Astrocyte (in vitro differentiated cells and primary cell): ENCODE measurements around the gene WDR73. TPM values are rescaled to one million over a fixed set of nuclear protein-coding genes. Genes with fewer than 3 reads are reported as not detected.

Experiments
- DNase-seq: peaks from one replicate; pipeline ENCODE4 v3.0.0-alpha.2; 2010; ENCODE audit warnings: low read depth
- FAIRE-seq: peaks from 2 replicates; lab custom pipeline; 2011; peaks lifted over from hg19 to GRCh38; lab: Jason Lieb, UNC
- H2AFZ ChIP-seq: 2 replicates; pipeline ENCODE4 v1.6.0; 2012; ENCODE audit warnings: low read depth, low read length, inconsistent platforms
- H3K27ac ChIP-seq: 2 replicates; pipeline ENCODE4 v1.5.1; 2011; ENCODE audit warnings: low read depth, low read length, inconsistent platforms
- H3K27me3 ChIP-seq: 2 replicates; pipeline ENCODE4 v1.6.0; 2011; ENCODE audit warnings: low read length, inconsistent platforms; ENCODE audit not compliant: insufficient read depth
- H3K36me3 ChIP-seq: 2 replicates; pipeline ENCODE4 v1.5.1; 2011; ENCODE audit warnings: low read length, inconsistent platforms; ENCODE audit not compliant: insufficient read depth
- H3K4me1 ChIP-seq: 2 replicates; pipeline ENCODE4 v1.5.1; 2011; ENCODE audit warnings: low read length, inconsistent platforms; ENCODE audit not compliant: insufficient read depth
- H3K4me2 ChIP-seq: 2 replicates; pipeline ENCODE4 v1.6.0; 2012; ENCODE audit warnings: low read length, inconsistent platforms
- H3K4me3 ChIP-seq: 2 replicates; pipeline ENCODE4 v1.5.1; 2011; ENCODE audit warnings: low read depth, mild to moderate bottlenecking, low read length, inconsistent platforms; ENCODE audit not compliant: insufficient read depth
- H3K79me2 ChIP-seq: 2 replicates; pipeline ENCODE4 v1.6.0; 2012; ENCODE audit warnings: mild to moderate bottlenecking, low read length, inconsistent platforms; ENCODE audit not compliant: insufficient read depth
- H3K9ac ChIP-seq: 2 replicates; pipeline ENCODE4 v1.6.0; 2012; ENCODE audit warnings: mild to moderate bottlenecking, low read length, inconsistent platforms
- H3K9me3 ChIP-seq: 2 replicates; pipeline ENCODE4 v1.5.1; 2012; ENCODE audit warnings: low read depth, mild to moderate bottlenecking, low read length, inconsistent platforms; ENCODE audit not compliant: insufficient read depth
- H4K20me1 ChIP-seq: 2 replicates; pipeline ENCODE4 v1.6.0; 2012; ENCODE audit warnings: low read length, inconsistent platforms; ENCODE audit not compliant: insufficient read depth
- H3K27ac Mint-ChIP-seq: one replicate; pipeline ENCODE4 v1.8.0; 2021; ENCODE audit warnings: mild to moderate bottlenecking, mixed read lengths; ENCODE audit not compliant: unreplicated experiment
- H3K27me3 Mint-ChIP-seq: one replicate; pipeline ENCODE4 v1.8.0; 2021; ENCODE audit warnings: low read depth, mixed read lengths; ENCODE audit not compliant: unreplicated experiment
- H3K36me3 Mint-ChIP-seq: one replicate; pipeline ENCODE4 v1.8.0; 2021; ENCODE audit warnings: low read depth, mixed read lengths; ENCODE audit not compliant: unreplicated experiment
- H3K4me1 Mint-ChIP-seq: one replicate; pipeline ENCODE4 v1.8.0; 2021; ENCODE audit warnings: low read depth, mixed read lengths; ENCODE audit not compliant: unreplicated experiment
- H3K4me3 Mint-ChIP-seq: one replicate; pipeline ENCODE4 v1.8.0; 2021; ENCODE audit warnings: mild to moderate bottlenecking, moderate library complexity, mixed read lengths; ENCODE audit not compliant: unreplicated experiment
- H3K9me3 Mint-ChIP-seq: one replicate; pipeline ENCODE4 v1.8.0; 2021; ENCODE audit warnings: mild to moderate bottlenecking, mixed read lengths; ENCODE audit not compliant: unreplicated experiment
- EZH2 ChIP-seq: IDR thresholded peaks from 2 replicates; pipeline ENCODE4 v1.6.1; 2012; ENCODE audit warnings: mild to moderate bottlenecking, low read length, inconsistent platforms; ENCODE audit not compliant: insufficient read depth
- total RNA-seq: library from RNA; stranded (reverse); gene quantifications from 2 replicates; pipeline ENCODE4 v1.2.1, GENCODE V29; 2021
- TF ChIP-seq, protein P1 (sequence below): IDR thresholded peaks from 2 replicates; pipeline ENCODE4 v1.5.1; 2011; ENCODE audit warnings: low read depth, mild to moderate bottlenecking, inconsistent platforms, low read length, moderate library complexity; ENCODE audit not compliant: insufficient read depth

The WDR73 gene
- total RNA-seq, 1 donor from 2014 or later, result 23.9 TPM

DNA sequence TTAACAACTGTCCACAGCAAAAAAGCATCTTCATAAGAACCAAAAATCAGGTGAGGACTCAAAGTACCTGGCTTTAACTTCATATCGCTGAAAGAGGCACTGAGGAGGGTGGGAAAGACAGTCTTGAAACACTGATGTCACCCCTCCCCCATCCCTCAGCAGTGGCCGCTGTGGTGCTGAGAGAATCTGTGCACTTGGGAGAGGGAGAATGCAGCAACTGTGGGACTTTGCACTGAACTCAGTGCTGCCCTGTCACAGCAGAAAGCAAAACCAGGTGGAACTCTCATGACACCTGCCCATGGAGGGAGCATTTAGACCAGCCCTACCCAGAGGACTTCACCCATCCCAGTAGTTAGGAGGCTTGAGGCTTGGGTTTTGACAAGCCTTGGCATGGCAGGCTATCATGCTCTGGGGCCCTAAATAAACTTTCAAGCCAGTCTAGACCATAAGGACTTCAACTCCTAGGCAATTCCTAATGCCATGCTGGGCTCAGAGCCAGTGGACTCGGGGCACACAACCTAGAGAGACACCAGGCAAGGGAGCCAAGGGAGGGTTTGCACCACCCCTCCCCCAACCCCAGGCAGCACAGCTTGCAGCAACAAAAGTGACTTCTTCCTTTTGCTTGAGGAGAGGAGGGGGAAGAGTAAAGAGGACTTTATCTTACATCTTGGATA is 59.3 kb downstream of the WDR73 start:
- Histone ChIP-seq H4K20me1 (no peaks in the 10 kb centered on the region), H3K9ac (no peak overlapping the region), H2AFZ (no peak overlapping the region), H3K4me3 (no peak overlapping the region), H3K36me3 (no peaks in the 10 kb centered on the region), H3K9me3 (no peaks in the 10 kb centered on the region), H3K4me1 (no peaks in the 10 kb centered on the region), H3K79me2 (no peaks in the 10 kb centered on the region), H3K27ac (no peak overlapping the region), H3K27me3 (peaks cover 15% of the 10 kb centered on the region), H3K4me2 (no peak overlapping the region)
- no peak overlapping the region for H3K4me3 Mint-ChIP-seq
- no peaks in the 10 kb centered on the region for H3K4me1 Mint-ChIP-seq
- no peak for FAIRE-seq
- no peak for DNase-seq
- peaks cover 4% of the 10 kb centered on the region for H3K27me3 Mint-ChIP-seq
- no peak overlapping the region for H3K27ac Mint-ChIP-seq
- no peaks in the 10 kb centered on the region for H3K36me3 Mint-ChIP-seq
- H3K9me3 Mint-ChIP-seq, result peaks cover 10% of the 10 kb centered on the region
- TF ChIP-seq EZH2, result no peak
- TF ChIP-seq, protein P1, sequence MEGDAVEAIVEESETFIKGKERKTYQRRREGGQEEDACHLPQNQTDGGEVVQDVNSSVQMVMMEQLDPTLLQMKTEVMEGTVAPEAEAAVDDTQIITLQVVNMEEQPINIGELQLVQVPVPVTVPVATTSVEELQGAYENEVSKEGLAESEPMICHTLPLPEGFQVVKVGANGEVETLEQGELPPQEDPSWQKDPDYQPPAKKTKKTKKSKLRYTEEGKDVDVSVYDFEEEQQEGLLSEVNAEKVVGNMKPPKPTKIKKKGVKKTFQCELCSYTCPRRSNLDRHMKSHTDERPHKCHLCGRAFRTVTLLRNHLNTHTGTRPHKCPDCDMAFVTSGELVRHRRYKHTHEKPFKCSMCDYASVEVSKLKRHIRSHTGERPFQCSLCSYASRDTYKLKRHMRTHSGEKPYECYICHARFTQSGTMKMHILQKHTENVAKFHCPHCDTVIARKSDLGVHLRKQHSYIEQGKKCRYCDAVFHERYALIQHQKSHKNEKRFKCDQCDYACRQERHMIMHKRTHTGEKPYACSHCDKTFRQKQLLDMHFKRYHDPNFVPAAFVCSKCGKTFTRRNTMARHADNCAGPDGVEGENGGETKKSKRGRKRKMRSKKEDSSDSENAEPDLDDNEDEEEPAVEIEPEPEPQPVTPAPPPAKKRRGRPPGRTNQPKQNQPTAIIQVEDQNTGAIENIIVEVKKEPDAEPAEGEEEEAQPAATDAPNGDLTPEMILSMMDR, result no peak

DNA sequence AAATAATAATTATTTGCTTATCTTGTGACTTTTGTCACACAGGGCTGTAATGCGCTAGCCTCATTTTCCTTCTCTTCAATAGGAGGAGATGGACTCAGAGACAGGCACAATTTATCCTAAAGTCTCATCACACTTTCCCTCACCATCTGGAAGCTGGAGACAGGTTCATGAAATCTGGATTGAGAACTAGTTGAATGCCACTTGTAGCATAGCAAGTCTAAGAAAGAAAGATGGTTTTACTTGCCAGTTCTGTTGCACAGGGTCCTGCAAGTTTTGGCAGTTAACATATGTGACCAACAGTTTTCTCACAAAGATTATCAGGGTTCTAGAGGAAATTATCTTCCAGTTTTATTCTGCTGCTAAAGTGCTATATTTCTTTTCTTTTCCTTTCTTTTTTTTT is 62.3 kb downstream of the WDR73 start:
- no peak overlapping the region for H3K27ac Mint-ChIP-seq

More for the DNA sequence above, 62.3 kb downstream of the WDR73 start:
- H3K79me2 ChIP-seq, result no peaks in the 10 kb centered on the region
- H3K9me3 Mint-ChIP-seq, result peaks cover 8% of the 10 kb centered on the region
- no peak overlapping the region for H3K4me2 ChIP-seq
- no peak overlapping the region for H3K4me3 Mint-ChIP-seq
- DNase-seq (no peak), FAIRE-seq (no peak)
- no peaks in the 10 kb centered on the region for H3K36me3 Mint-ChIP-seq
- H3K27me3 Mint-ChIP-seq, result peaks cover 8% of the 10 kb centered on the region
- no peak overlapping the region for H3K27ac ChIP-seq
- no peaks in the 10 kb centered on the region for H3K36me3 ChIP-seq
- H3K4me3 ChIP-seq, result no peak overlapping the region
- H2AFZ ChIP-seq, result no peak overlapping the region
- peaks cover 4% of the 10 kb centered on the region for H3K4me1 ChIP-seq
- TF ChIP-seq, protein P1, result no peak
- TF ChIP-seq EZH2, result no peak
- no peaks in the 10 kb centered on the region for H4K20me1 ChIP-seq
- peaks cover 15% of the 10 kb centered on the region for H3K27me3 ChIP-seq
- H3K9ac ChIP-seq, result no peak overlapping the region
- H3K4me1 Mint-ChIP-seq, result peaks cover 4% of the 10 kb centered on the region
- H3K9me3 ChIP-seq, result no peaks in the 10 kb centered on the region
